NT2/D1 (cell line): ENCODE data around the gene FBH1.

ENCODE experiments used
- SUZ12 ChIP-seq: IDR thresholded peaks from 2 replicates; pipeline ENCODE4 v1.6.1; 2011; ENCODE audit not compliant: insufficient read length, insufficient read depth; ENCODE audit errors: extremely low read depth
- YY1 ChIP-seq: IDR thresholded peaks from 2 replicates; pipeline ENCODE4 v1.6.1; 2011; ENCODE audit not compliant: insufficient read length, insufficient read depth
- ZNF274 ChIP-seq: IDR thresholded peaks from 2 replicates; pipeline ENCODE4 v1.6.1; 2011; ENCODE audit warnings: mild to moderate bottlenecking, low read depth, low read length

DNA sequence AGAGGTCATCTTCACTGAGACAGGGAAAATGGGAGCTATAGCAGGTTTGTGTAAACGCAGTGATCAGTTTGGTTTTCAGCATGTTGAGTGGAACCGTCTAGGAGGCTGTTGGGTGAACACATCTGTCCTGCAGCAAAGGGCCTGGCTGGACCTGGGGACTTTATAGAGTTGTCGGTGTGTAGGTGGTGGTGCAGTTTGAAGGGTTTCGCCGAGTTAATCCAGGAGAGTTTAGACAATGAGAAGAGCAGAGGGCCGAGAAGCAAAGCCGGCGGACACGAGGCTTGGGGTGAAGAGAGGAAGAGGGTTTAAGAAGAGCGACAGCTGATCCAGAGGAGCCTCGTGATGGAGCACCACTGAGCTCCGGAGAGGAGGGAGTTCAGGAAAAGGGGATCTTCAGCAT, 48.2 kb downstream of the FBH1 start:
- no peak for TF ChIP-seq SUZ12
- TF ChIP-seq YY1 = no peak
- TF ChIP-seq ZNF274 = no peak
